HG03139 (cell line): ENCODE results near the gene ZNF23.

Experiments
- ATAC-seq: cut with Tn5 transposase; IDR thresholded peaks from one replicate; pipeline ENCODE4 v1.9.1; 2021; ENCODE audit not compliant: unreplicated experiment

Gene ZNF23

DNA sequence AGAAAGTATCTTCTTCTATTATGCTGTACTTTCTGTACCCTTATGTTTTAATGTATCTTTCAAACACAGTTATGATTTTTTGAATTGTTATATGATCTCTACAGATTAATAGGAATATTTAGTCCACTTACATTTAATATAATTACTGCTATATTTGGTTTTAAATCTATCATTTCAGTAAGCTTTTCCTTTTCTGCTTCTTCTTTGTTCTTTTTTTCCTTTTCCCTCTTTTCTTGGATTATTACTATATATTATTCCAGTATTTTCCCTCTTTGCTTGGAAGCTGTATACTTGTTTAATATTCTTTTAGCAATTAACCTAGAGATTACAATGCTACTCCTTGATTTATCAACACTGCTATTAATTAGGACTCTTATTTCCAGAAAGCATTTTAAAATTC lies 33.7 kb downstream of the ZNF23 start:
- ATAC-seq: no peak

DNA sequence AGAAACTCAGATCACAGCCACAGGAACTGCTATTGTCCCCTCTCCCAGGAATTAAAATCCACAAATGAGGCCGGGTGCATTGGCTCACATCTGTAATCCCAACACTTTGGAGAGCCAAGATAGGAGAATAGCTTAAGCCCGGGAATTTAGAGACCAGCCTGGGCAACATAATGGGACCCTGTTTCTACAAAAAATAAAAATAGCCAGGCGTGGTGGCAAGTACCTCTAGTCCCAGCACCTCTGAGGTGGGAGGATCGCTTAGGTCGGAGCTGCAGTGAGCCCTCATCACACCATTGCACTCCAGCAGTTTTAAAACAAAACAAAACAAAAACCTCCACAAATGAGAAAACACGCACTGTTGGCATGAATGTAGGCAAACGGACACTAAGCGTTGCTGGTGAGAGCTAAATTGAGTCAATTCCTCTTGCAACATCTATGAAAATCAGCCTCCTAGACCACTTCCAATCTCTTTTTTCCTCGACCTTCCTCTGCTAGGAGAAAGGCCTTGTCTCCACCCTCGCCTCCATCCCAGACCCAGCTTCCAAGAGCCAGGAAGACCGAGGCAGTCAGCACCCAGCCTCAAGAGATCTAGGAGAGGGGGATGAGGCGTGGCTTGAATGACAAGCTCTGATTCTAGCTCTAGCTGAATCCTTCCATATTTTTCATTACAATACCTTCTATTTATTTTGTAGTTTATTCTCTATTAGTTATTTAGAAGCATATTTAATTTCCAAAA lies 35.0 kb downstream of the ZNF23 start:
- ATAC-seq: no peak

DNA sequence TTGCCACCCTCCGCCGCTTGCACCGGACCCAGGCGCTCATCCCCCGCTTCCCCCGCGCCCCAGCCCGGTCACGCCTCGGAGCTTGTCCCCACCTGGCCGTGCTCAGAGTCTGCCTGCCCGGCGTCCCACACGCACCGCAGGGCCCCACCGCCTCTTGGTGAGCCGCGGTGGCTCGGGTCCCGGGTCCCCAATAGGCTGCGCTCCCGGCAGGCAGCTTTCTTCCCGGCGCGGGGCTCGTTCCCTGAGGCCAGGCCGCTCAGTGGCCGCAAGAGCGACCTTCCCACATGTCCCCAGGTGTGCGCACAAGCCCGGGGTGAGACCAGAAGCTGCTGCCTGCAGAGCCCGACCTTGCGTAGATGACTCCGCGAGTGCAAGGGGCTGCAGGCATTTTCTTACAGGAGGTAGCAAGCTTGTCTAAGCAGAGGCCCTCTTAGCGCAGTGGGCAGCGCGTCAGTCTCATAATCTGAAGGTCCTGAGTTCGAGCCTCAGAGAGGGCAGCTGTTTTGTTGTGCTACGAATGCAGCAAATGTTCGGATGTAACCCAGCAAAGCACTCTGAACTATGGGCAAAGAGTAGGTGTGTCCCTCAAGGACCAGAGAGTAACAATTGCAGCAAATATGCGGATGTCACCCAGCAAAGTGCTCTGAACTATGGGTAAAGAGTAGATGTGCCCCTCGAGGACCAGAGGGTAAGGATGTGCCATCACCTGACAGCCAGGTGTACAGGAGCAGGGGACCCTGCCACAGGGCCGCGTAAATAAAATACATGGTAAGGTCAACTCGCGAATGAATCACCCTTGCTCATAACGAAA lies 35.8 kb downstream of the ZNF23 start:
- ATAC-seq: no peak

DNA sequence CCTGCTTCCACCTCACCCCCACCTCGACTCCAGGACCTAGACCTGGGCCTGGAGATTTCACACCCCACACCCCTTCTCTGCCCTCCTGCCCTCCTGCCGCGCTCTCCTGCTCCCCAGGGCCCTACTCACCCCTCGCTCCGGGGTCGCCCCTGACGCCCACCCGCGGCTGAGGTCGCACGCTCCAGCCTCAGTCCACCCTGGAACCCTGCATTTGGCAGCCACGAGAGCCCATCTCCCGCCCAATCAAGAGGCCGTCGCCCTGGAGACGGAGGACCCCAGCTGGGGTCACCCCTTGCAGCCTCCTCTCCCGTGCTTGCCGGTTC lies 36.3 kb downstream of the ZNF23 start:
- no peak for ATAC-seq

DNA sequence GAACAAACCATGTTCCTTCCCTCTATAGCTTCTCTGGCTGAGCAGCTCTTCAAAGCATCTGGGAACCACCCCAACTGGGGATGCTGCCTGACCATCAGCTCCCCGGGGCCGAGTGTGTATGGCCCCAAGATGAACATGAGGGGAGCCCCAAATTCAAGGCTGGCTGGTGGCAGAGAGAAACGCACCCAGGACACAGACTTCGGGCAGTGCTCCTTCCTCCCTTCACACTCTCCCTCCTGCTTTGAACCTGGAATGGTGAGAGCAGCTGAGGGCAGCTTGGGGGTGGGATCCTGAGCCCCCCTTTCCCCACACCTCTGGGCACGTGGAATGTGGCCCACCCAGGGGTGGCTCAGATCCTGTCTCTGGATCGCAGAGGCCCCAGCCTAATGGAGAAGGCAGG lies 37.4 kb downstream of the ZNF23 start:
- ATAC-seq: no peak

DNA sequence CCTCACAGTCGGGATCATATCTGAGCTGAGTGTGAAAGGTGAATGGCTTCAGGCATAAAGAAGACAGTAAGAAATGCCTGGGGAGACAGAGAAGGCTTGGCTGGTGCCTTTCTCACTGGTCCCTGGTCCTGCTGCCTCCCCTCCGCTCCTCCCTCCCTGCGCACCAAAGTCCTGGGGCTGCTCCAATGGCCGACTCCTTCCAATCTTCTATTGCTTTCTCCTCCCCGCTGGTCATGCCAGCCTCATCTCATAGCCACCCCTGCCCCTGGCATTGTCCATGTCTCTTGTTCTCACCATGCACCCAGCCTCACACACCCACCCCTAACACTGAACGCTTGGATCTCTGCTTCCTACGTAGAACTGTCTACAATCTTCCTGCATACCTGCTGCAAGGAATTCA lies 38.2 kb downstream of the ZNF23 start:
- ATAC-seq: no peak

DNA sequence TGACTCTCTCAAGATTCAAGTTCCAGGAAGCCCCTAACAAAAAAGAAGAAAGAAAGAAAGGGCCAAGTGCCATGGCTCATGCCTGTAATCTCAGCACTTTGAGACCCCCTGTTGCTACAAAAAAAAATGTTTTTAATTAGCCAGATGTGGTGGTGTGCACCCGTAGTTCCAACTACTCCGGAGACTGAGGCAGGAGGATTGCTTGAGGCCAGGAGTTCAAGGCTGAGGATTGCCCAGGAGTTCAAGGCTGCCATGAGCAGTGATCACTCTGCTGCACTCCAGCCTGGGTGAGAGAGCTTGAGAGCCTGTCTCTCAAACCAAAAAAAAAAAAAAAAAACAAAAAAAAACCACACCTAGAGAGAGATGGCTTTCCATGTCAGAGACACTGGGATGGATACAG lies 39.0 kb downstream of the ZNF23 start:
- ATAC-seq: no peak

DNA sequence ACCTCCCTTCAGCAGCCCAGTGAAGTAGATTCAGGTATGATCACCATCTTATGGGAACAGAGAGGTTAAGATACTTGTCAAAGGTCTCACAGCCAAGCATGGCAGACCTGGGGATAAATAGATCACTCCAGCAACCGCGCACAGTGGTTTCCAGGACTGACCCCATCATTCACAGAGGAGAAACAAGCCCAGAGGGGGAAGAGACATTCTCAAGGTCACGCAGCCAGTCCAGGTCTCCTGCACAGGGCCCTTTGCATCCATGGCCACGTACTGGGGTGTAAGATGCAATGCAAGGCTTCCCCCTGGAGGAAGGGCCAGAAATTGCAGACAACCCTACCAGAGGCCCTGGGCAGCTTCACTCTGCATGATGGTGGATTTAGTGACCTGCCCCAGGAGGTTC lies 40.1 kb downstream of the ZNF23 start:
- no peak for ATAC-seq

DNA sequence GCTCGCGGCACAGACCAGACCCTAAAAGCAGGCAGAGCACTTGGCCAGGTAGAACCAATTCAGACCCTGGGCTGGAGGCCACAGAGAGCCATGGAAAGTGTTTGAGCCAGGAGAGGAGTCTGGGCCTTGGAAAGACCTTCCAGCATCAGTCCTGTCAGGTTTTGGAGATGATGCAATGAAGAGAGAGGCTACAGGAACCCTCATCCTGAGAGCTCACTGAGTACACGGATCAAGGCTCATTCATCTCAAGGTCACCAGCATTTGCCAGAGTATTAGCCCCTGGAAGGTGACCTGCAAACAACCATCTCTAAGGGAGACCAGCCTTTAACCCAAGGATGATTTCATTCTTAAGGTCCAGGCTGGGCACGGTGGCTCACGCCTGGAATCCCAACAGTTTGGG lies 48.0 kb downstream of the ZNF23 start:
- ATAC-seq: no peak

DNA sequence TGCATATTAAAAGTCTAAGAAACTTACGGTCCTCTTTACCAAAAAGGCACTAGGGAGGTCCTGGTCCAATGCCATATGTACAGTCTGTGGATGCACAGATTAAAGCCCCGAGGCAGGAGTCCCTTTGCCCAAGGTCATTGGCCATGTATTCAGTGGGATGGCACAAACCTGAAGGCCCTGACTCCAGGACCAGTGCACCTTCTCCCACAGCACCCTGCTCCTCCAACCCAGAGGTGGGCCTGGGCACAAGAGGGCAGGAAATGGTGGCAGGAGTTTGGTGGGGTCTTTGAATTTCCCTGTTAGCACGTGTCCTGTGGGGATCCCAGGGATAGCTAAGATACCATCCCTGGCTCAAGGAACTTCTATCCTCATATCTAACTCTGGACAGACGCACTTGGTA lies 48.7 kb downstream of the ZNF23 start:
- no peak for ATAC-seq

DNA sequence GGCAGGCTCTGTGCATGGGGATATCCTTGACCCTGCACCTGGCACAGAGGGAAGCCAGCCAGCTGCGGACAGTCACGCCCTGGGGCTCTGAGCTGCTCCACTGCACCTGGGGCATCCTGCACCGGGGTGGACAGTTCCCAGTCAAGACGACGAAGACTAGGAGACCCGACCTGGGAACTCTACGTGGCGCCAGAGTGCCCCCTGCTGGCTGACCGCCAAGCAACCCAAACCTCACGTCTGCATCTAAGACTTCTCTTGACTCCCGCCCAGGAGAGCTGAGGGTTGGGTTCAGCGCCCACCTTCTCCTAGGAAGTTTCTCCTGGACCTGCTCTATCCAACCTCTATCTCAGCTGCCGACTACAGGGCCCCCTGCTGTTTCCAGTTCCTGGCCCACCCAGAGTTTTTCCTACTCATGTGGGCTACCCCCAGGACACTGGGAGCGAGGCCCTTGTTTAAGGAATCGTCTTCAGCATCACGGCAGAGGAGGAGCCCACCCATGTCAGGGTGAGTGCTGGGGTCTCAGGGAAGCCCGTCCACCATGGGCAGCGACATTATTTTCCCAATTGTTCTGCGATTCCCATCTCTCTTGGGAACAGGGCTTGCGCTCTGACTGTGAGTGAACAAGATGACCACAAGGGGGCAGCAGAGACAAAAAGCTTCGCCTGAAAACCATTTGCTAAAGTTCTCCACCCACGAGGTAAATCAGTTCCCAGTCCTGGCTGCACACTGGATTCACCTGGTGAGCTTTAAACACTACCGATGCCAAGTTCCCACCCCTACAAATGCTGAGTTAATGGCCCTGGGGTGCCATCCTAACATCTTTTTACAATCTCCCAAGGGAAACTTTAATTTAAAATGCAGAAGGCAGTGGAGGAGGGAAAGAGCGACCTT lies 49.5 kb downstream of the ZNF23 start:
- ATAC-seq: no peak

DNA sequence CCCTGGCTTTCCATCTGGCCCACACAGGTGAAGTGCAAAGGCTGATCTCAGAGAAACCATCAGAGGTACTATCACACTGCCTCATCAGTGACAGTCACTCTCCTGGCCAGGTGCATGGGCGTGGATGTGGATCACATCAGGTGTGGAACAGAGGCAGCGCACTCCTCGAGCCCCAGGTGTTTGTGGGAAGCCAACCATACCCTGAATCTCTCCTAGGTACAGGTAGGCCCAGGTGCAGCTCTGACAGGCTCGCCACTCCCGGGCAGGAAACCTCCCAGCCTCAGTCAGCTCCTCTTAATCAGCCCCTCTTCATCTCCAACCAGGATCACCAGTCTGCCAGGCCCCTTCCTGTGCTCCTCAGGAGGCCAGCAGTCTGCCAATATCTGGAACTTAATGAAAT lies 51.9 kb downstream of the ZNF23 start:
- no peak for ATAC-seq

DNA sequence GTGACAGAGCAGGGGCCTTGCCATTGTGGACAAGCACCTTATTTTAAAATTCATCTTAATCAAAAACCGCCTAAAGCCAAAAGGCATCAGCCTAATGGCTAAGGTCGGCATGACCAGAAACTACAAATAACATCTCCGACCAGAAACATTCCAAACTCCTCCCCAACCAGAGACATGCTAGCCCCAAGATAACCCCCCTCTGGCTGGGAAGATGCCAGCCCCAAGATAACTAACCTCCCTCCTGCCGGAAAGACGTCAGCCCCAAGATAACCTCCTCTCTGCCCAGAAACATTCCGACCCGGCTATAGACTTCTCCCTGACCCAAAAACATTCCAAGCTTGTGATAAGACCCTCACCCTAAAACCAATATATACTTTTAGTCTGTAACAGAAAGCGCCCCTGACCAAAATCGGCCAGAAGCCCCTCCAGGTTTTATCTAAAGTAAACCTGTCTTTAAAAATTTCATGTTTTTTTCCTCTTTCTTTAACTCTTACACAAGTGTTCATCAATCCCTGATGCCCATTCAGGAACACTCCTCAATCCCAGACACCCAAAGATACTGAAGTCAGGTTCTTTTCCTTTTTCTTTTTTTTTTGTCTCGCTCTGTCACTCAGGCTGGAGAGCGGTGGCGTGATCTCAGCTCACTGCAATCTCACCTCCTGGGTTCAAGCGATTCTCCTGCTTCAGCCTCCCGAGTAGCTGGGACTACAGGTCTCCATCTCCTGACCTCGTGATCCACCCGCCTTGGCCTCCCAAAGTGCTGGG lies 52.9 kb downstream of the ZNF23 start:
- no peak for ATAC-seq

DNA sequence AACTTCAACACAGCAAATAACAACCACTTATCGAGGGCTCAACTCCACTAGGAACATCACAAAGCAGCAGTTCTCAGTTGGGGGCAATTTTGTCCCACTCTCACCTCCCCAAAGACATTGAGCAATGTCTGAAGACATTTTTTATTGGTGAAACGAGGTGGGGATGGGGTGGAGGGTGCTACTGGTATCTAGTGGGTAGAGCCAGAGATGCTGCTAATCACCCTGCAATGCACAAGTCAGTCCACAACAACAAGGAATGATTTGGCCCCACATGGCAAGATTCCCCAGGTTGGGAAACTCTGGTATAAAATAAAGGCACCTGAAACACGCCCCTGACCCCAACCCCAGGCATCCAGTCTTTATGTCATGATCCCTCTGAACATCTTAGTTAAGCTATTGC lies 53.5 kb downstream of the ZNF23 start:
- ATAC-seq: no peak

DNA sequence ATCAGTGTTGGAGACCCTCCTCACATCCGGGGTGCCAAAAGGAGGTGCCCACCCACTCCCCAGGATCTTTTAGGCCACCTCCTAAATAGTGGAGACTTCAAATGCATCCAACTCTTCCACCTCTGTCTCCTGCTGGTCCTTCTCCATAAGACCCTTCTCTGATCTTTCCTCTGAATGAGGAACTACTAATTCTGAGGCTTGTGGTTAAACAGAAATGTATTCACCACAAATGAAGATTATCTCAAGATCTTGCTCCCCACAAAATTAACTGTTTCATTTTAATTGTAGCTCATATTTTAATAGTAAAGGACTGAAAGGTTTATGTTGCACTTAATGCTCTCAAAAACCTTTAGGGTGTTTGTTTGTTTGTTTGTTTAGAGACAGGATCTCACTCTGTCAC lies 54.3 kb downstream of the ZNF23 start:
- ATAC-seq: no peak

DNA sequence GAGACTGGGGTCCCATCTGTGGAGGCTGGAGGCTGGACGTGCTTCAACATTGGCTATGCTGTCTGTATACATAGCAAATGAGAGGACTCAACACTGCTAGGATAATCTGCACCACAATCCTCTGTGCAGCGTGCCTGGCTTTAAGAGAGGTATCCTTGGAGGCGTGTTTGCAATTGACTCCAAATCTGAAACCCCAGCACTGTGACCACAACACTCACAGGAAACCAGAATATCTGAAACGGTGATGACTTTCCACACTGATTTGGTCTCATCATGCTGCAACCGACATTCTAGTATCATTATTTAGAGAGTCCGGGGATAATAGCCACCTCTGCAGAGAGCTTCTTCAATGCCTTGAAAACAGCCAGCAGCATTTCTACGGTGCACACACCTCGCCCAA lies 55.3 kb downstream of the ZNF23 start:
- no peak for ATAC-seq

DNA sequence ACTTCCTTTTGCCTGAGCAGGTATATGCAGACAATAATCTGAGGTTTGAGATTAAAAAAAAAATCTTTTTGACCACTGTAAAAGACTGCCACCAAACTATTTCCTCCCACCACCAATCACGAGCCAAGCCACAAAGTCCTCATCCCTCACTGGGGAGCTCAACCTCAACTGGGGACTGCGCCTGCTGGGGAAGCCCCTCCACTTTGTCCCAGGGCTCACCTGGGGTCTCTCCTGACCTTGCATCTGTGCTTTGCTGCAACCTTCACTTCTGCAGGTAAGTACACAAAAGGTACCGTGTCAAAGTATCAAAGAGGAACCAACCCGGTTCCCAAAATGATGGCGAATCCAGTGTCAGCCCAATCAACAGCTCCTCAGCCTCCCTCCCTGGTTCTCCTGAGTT lies 55.7 kb downstream of the ZNF23 start:
- no peak for ATAC-seq

DNA sequence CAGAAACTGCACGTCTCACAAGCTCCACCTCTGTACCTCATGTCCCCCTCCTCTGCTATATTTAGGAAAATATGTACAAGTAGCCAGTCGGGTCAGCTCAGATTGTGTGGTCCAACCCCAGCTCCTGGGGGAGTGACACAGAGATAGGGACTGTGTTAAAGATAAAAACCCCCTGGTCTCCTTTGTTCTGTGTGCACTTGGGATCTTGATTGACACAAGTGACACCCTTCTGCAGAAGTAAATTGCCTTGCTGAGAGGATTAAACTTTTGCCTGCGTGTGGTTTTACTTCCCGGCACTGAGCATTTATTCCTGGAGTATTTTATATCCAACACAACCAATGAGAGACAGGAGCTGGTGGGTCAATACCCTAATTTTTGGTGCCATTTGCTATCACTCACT lies 57.7 kb downstream of the ZNF23 start:
- no peak for ATAC-seq

DNA sequence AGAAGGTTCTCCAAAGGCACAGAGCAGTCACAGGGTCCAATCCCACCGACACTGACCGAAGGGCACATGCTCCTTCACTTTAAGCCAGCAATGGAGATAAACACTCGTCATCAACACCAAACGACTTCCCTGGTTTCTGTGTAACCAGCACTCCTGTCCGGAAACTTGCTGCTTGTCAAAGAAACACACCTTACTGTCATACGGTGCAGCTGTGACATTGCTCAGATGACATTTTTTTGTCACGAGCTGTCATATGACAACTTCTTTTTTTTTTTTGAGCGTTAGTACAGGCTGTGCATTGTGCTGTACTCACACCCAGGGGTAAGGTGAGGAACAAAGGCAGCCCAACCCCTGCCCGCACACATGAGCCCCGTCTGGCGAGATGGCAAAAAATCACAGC lies 59.4 kb downstream of the ZNF23 start:
- no peak for ATAC-seq

DNA sequence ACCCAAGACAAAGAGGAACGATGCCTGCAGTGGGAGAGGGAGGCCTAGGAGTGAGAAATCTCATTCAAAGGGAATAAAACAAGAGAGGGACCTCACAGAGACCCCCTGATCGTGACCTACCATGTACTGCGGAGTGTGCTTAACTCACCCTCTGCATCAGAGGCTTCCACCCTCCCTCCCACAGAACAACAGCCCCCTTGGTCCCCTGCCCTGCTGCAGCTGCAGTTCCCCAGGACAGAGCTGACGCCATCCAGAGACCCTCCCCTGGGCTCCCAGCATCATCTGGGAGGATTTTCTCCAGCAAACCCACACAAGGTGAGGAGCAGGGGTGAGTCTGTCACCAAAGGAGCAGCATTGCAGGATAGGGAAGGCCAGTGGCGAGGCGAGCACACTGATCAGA lies 60.0 kb downstream of the ZNF23 start:
- ATAC-seq: no peak
